H9 (cell line): ENCODE results near the gene KLF13. TPM values are rescaled to one million over a fixed set of nuclear protein-coding genes. Genes with fewer than 3 reads are reported as not detected.

ENCODE experiments used
- DNase-seq: peaks from one replicate; pipeline ENCODE4 v3.0.0-alpha.2; 2017
- H2AFZ ChIP-seq: one replicate; pipeline ENCODE4 v1.6.1; 2013; ENCODE audit warnings: mild to moderate bottlenecking, low read length, control low read depth, moderate library complexity
- H2AK5ac ChIP-seq: 2 replicates; pipeline ENCODE4 v1.6.1; 2013; ENCODE audit warnings: low read length, control low read depth, mixed read lengths; ENCODE audit not compliant: insufficient read length
- H2BK120ac ChIP-seq: one replicate; pipeline ENCODE4 v1.6.1; 2013; ENCODE audit warnings: low read depth, mild to moderate bottlenecking, low read length, control low read depth, inconsistent platforms; ENCODE audit not compliant: poor library complexity, severe bottlenecking
- H2BK12ac ChIP-seq: 2 replicates; pipeline ENCODE4 v1.6.1; 2013; ENCODE audit warnings: low read length, control low read depth, mixed read lengths, low read depth; ENCODE audit not compliant: insufficient read length
- H2BK15ac ChIP-seq: 2 replicates; pipeline ENCODE4 v1.6.1; 2013; ENCODE audit warnings: low read depth, low read length, control low read depth
- H2BK20ac ChIP-seq: one replicate; pipeline ENCODE4 v1.6.1; 2013; ENCODE audit warnings: low read depth, mild to moderate bottlenecking, low read length, control low read depth, inconsistent platforms; ENCODE audit not compliant: poor library complexity, severe bottlenecking
- H2BK5ac ChIP-seq: 2 replicates; pipeline ENCODE4 v1.6.1; 2013; ENCODE audit warnings: low read length, control low read depth, mixed read lengths; ENCODE audit not compliant: insufficient read length
- H3K14ac ChIP-seq: 2 replicates; pipeline ENCODE4 v1.6.1; 2013; ENCODE audit warnings: low read length, control low read depth; ENCODE audit not compliant: insufficient read depth
- H3K18ac ChIP-seq: 2 replicates; pipeline ENCODE4 v1.6.1; 2013; ENCODE audit warnings: low read depth, mild to moderate bottlenecking, mixed read lengths, low read length, control low read depth; ENCODE audit not compliant: insufficient read length
- H3K23ac ChIP-seq: 2 replicates; pipeline ENCODE4 v1.6.1; 2013; ENCODE audit warnings: low read length, control low read depth, mixed read lengths, low read depth; ENCODE audit not compliant: insufficient read length
- H3K23me2 ChIP-seq: 2 replicates; pipeline ENCODE4 v1.6.1; 2013; ENCODE audit warnings: low read depth, mild to moderate bottlenecking, mixed read lengths, low read length, control low read depth; ENCODE audit not compliant: insufficient read length, poor library complexity, severe bottlenecking
- H3K27ac ChIP-seq: 2 replicates; pipeline ENCODE4 v1.5.1; 2013; ENCODE audit warnings: low read length, control low read depth, mixed read lengths, low read depth; ENCODE audit not compliant: insufficient read length
- H3K27me3 ChIP-seq: 2 replicates; pipeline ENCODE4 v1.6.1; 2013; ENCODE audit warnings: low read length, control low read depth, inconsistent platforms; ENCODE audit not compliant: insufficient read depth
- H3K4ac ChIP-seq: 2 replicates; pipeline ENCODE4 v1.6.1; 2013; ENCODE audit warnings: low read depth, mild to moderate bottlenecking, control low read depth, inconsistent platforms, low read length, moderate library complexity
- H3K4me1 ChIP-seq: 2 replicates; pipeline ENCODE4 v1.6.1; 2013; ENCODE audit warnings: low read length, control low read depth, inconsistent platforms; ENCODE audit not compliant: insufficient read depth
- H3K4me2 ChIP-seq: 2 replicates; pipeline ENCODE4 v1.6.1; 2013; ENCODE audit warnings: low read length, control low read depth, mixed read lengths; ENCODE audit not compliant: insufficient read length, insufficient read depth
- H3K56ac ChIP-seq: 2 replicates; pipeline ENCODE4 v1.6.1; 2013; ENCODE audit warnings: low read depth, mild to moderate bottlenecking, mixed read lengths, low read length, control low read depth; ENCODE audit not compliant: insufficient read length
- H3K79me1 ChIP-seq: 2 replicates; pipeline ENCODE4 v1.6.1; 2013; ENCODE audit warnings: low read depth, mild to moderate bottlenecking, moderate library complexity, low read length, control low read depth, inconsistent platforms; ENCODE audit not compliant: insufficient read depth, poor library complexity, severe bottlenecking
- H3K79me2 ChIP-seq: 2 replicates; pipeline ENCODE4 v1.6.1; 2013; ENCODE audit warnings: low read length, control low read depth, inconsistent platforms; ENCODE audit not compliant: insufficient read depth
- H3K9ac ChIP-seq: 2 replicates; pipeline ENCODE4 v1.6.1; 2013; ENCODE audit warnings: low read length, control low read depth, mixed read lengths; ENCODE audit not compliant: insufficient read length; ENCODE audit errors: extremely low read depth
- H3K9me3 ChIP-seq: one replicate; pipeline ENCODE4 v1.6.1; 2013; ENCODE audit warnings: low read depth, low read length, inconsistent platforms; ENCODE audit not compliant: control insufficient read depth
- H3T11ph ChIP-seq: one replicate; pipeline ENCODE4 v1.6.1; 2013; ENCODE audit warnings: mild to moderate bottlenecking, low read length, control low read depth, inconsistent platforms
- H4K20me1 ChIP-seq: one replicate; pipeline ENCODE4 v1.6.1; 2013; ENCODE audit not compliant: control insufficient read depth, insufficient read length, insufficient read depth
- H4K5ac ChIP-seq: 2 replicates; pipeline ENCODE4 v1.6.1; 2013; ENCODE audit warnings: low read depth, mild to moderate bottlenecking, mixed read lengths, low read length, control low read depth; ENCODE audit not compliant: insufficient read length
- H4K8ac ChIP-seq: replicated peaks from 2 replicates; pipeline ENCODE4 v1.6.1; 2013; ENCODE audit warnings: low read length, control low read depth, mixed read lengths, low read depth; ENCODE audit not compliant: insufficient read length
- H4K91ac ChIP-seq: 2 replicates; pipeline ENCODE4 v1.6.1; 2013; ENCODE audit warnings: low read depth, mild to moderate bottlenecking, moderate library complexity, mixed read lengths, low read length, control low read depth; ENCODE audit not compliant: insufficient read length
- H3K27ac Mint-ChIP-seq, 3 experiments: 2 replicates in 2 of 3; 3 replicates in 1 of 3; pipeline ENCODE4 v1.8.0; 2020 to 2021; ENCODE audit warnings: mixed read lengths in 3 of 3, mild to moderate bottlenecking in 1 of 3, moderate library complexity in 1 of 3
- H3K27me3 Mint-ChIP-seq: 2 replicates; pipeline ENCODE4 v1.8.0; 2021; ENCODE audit warnings: low read depth, mild to moderate bottlenecking, moderate library complexity, mixed read lengths
- H3K36me3 Mint-ChIP-seq, 3 experiments: 2 replicates in 2 of 3; 3 replicates in 1 of 3; pipeline ENCODE4 v1.8.0; 2020 to 2021; ENCODE audit warnings: low read depth in 3 of 3, mixed read lengths in 3 of 3; ENCODE audit not compliant: insufficient read depth in 1 of 3
- H3K4me1 Mint-ChIP-seq, 2 experiments: 2 replicates each; pipeline ENCODE4 v1.8.0; 2020; ENCODE audit warnings: mixed read lengths in 2 of 2
- H3K4me3 Mint-ChIP-seq, 2 experiments: 2 replicates in 1 of 2; 3 replicates in 1 of 2; pipeline ENCODE4 v1.8.0; 2020 to 2021; ENCODE audit warnings: mild to moderate bottlenecking in 2 of 2, mixed read lengths in 2 of 2, moderate library complexity in 1 of 2
- H3K9me3 Mint-ChIP-seq, 2 experiments: 2 replicates in 1 of 2; 3 replicates in 1 of 2; pipeline ENCODE4 v1.8.0; 2020; ENCODE audit warnings: mild to moderate bottlenecking in 2 of 2, mixed read lengths in 2 of 2, moderate library complexity in 1 of 2
- WGBS: extraction: QIAGEN DNeasy Blood & Tissue Kit; methylation state at CpG from one replicate; pipeline ENCODE4 v1.1.7; 2013; ENCODE audit warnings: missing lambda C conversion rate, low lambda C conversion rate, mixed read lengths; ENCODE audit not compliant: insufficient read length; ENCODE audit errors: extremely low coverage; 5-methylcytosine and 5-hydroxymethylcytosine counted together
- total RNA-seq: library from RNA; stranded (reverse); gene quantifications from 2 replicates; pipeline ENCODE4 v1.2.1, GENCODE V29; 2021
- TF ChIP-seq, protein P1 (sequence below): fragments of 200-600 bp; sonication (generic); conservative IDR thresholded peaks from 3 replicates; pipeline ENCODE4 v1.8.0; 2021; ENCODE audit warnings: antibody characterized with exemption, mild to moderate bottlenecking

The KLF13 gene
- total RNA-seq, 1 experiment from 2014 or later = 33.4 TPM

DNA sequence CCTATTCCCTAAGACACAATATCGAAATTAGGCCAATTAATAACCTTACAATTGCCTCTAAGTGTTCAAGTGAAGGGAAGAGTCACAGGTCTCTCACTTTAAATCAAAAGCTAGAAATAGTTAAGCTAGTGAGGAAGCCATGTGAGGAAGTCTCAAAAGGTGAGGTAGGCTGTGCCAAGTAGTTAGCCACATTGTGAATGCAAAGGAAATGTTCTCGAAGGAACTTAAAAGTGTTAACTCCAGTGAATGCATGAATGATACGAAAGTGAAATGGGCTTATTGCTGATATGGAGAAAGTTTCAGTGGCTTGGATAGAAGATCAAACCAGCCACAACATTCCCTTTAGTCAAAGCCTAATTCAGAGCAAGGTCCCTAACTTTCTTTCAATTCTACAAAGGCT lies 59.1 kb downstream of the KLF13 start:
- no peak overlapping the region for H3K9ac ChIP-seq
- no peak overlapping the region for H3K56ac ChIP-seq
- no peak overlapping the region for H2BK12ac ChIP-seq
- H3K4me2 ChIP-seq = no peak overlapping the region
- no peak overlapping the region for H3K27ac ChIP-seq
- H4K20me1 ChIP-seq = no peaks in the 10 kb centered on the region
- H3K9me3 ChIP-seq = no peaks in the 10 kb centered on the region
- no peak for DNase-seq
- H4K5ac ChIP-seq = no peak overlapping the region
- peaks cover 5 to 20% (median 14%) of the 10 kb centered on the region in 3 experiments for H3K36me3 Mint-ChIP-seq
- no peak overlapping the region for H3K27ac Mint-ChIP-seq
- no CpG with 5 or more reads among the region's 3 CpGs for WGBS
- no peak overlapping the region for H2BK120ac ChIP-seq
- no peaks in the 10 kb centered on the region for H3K23me2 ChIP-seq
- no peaks in the 10 kb centered on the region for H3K79me1 ChIP-seq
- no peak overlapping the region for H3K14ac ChIP-seq
- no peak overlapping the region for H3K4me3 Mint-ChIP-seq
- H3K9me3 Mint-ChIP-seq = peaks cover 9 to 19% of the 10 kb centered on the region in 2 experiments
- no peaks in the 10 kb centered on the region for H3K4me1 ChIP-seq
- H2BK20ac ChIP-seq = no peak overlapping the region
- H4K8ac ChIP-seq = no peak overlapping the region
- H3K4ac ChIP-seq = no peak overlapping the region
- peaks cover 11 to 13% of the 10 kb centered on the region in 2 experiments for H3K4me1 Mint-ChIP-seq
- H4K91ac ChIP-seq = no peak overlapping the region
- no peak overlapping the region for H3T11ph ChIP-seq
- H2BK5ac ChIP-seq = no peak overlapping the region
- TF ChIP-seq, protein P1, sequence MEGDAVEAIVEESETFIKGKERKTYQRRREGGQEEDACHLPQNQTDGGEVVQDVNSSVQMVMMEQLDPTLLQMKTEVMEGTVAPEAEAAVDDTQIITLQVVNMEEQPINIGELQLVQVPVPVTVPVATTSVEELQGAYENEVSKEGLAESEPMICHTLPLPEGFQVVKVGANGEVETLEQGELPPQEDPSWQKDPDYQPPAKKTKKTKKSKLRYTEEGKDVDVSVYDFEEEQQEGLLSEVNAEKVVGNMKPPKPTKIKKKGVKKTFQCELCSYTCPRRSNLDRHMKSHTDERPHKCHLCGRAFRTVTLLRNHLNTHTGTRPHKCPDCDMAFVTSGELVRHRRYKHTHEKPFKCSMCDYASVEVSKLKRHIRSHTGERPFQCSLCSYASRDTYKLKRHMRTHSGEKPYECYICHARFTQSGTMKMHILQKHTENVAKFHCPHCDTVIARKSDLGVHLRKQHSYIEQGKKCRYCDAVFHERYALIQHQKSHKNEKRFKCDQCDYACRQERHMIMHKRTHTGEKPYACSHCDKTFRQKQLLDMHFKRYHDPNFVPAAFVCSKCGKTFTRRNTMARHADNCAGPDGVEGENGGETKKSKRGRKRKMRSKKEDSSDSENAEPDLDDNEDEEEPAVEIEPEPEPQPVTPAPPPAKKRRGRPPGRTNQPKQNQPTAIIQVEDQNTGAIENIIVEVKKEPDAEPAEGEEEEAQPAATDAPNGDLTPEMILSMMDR = no peak
- H3K23ac ChIP-seq = no peak overlapping the region
- no peak overlapping the region for H2AFZ ChIP-seq
- no peak overlapping the region for H2AK5ac ChIP-seq
- H3K27me3 ChIP-seq = peaks cover under 1% of the 10 kb centered on the region; the same call in 1 of the 2 replicates
- no peak overlapping the region for H3K18ac ChIP-seq
- peaks cover 17% of the 10 kb centered on the region for H3K27me3 Mint-ChIP-seq
- H3K79me2 ChIP-seq = no peaks in the 10 kb centered on the region
- H2BK15ac ChIP-seq = no peak overlapping the region
